Heart right ventricle (tissue), 16 donors: ENCODE data around the gene KNDC1. TPM values are rescaled to one million over a fixed set of nuclear protein-coding genes. Genes with fewer than 3 reads are reported as not detected.

ENCODE experiments used
- ATAC-seq, 8 donors: fragments of 200-7000 bp; cut with Tn5 transposase; one replicate each; pipeline ENCODE4 v1.9.1; 2020; ENCODE audit warnings: mild to moderate bottlenecking in 8 of 8, moderate library complexity in 8 of 8, moderate number of reproducible peaks in 1 of 8
- DNase-seq, 2 donors: peaks; one replicate each; pipeline ENCODE4 v3.0.0-alpha.2; 2020
- H3K27ac ChIP-seq, 10 donors: fragments of 200-600 bp; sonication (generic) in 2 of 10; one replicate each; pipeline versions ENCODE4 v1.5.0 to v1.8.0; 2020 to 2022; ENCODE audit warnings: mild to moderate bottlenecking in 3 of 10
- H3K27me3 ChIP-seq, 7 donors: fragments of 200-600 bp; one replicate each; pipeline ENCODE4 v1.8.0; 2021 to 2022; ENCODE audit warnings: mild to moderate bottlenecking in 2 of 7
- H3K36me3 ChIP-seq, 9 donors: fragments of 200-600 bp; sonication (generic) in 1 of 9; one replicate each; pipeline versions ENCODE4 v1.5.0 to v1.8.0; 2020 to 2022; ENCODE audit warnings: mild to moderate bottlenecking in 2 of 9
- H3K4me1 ChIP-seq, 9 donors: fragments of 200-600 bp; sonication (generic) in 1 of 9; one replicate each; pipeline versions ENCODE4 v1.5.0 to v1.8.0; 2020 to 2022; ENCODE audit warnings: mild to moderate bottlenecking in 4 of 9
- H3K4me3 ChIP-seq, 10 donors: fragments of 200-600 bp; sonication (generic) in 2 of 10; one replicate each; pipeline versions ENCODE4 v1.5.0 to v1.8.0; 2020 to 2022; ENCODE audit warnings: mild to moderate bottlenecking in 7 of 10, moderate library complexity in 2 of 10
- H3K9me3 ChIP-seq, 11 donors: fragments of 200-600 bp in 10 of 11; sonication (generic) in 2 of 11; one replicate each; pipeline versions ENCODE4 v1.5.0 to v1.8.0; 2013 to 2022; ENCODE audit warnings: mild to moderate bottlenecking in 2 of 11, control low read depth in 1 of 11, moderate library complexity in 1 of 11
- WGBS, 2 donors: extraction: QIAGEN DNeasy Blood & Tissue Kit; methylation state at CpG; one replicate each; pipeline ENCODE4 v1.1.7; 2013; ENCODE audit warnings: inconsistent platforms in 1 of 2; 5-methylcytosine and 5-hydroxymethylcytosine counted together
- intact Hi-C, 10 donors: fragments of 100-400 bp; cut with DNase I; formaldehyde crosslinking; loops; one replicate each; pipeline versions ENCODE4 v1.11.1 to v1.14.2; 2022
- polyA plus RNA-seq, 2 donors: library from polyadenylated mRNA; stranded (reverse); fragments of 200-250 nt; gene quantifications; one replicate each; pipeline ENCODE4 v1.2.3, GENCODE V29; 2013
- total RNA-seq, 10 donors: library from RNA; stranded (reverse); fragmentation: NEBNext Ultra II Directional in 3 of 10; extraction: Animal tissue kit (Norgen Biotek cat#: 25700) in 3 of 10; gene quantifications; one replicate each; pipeline versions ENCODE4 v1.2.1 to v1.2.4, GENCODE V29; 2021 to 2023
- TF ChIP-seq, protein P1 (sequence below), 9 donors: fragments of 200-600 bp; sonication (generic) in 2 of 9; IDR thresholded peaks; one replicate each; pipeline versions ENCODE4 v1.5.0 to v1.8.0; 2021 to 2022; ENCODE audit warnings: antibody characterized with exemption in 9 of 9, mild to moderate bottlenecking in 5 of 9, moderate library complexity in 1 of 9
- donor health status: Arrhythmogenic right ventricular cardiomyopathy.
- donor health status: ischemic (EF 13 %, LVEDD 7.1; RV severe dilation, severe dysfunction).
- donor health status: healthy with polysubstance abuse.
- donor health status: DM: no; HTN: yes; CAD: no.
- donor health status: DM: no; HTN: no; CAD: no.
- donor health status: ischemic (EF 25% LVEDD 6.9; RV normal size, moderate dysfunction).
- donor health status: ischemic (EF 25% LVEDD 5.7; RV mildly dilated, moderate dysfunction).
- donor health status: healthy.
- donor health status: DM: yes; HTN: yes; CAD: no.
- donor health status: Ischemic cardiomyopathy.
- donor health status: ischemic (EF 35%, LVEDD 5.7; RV mildly dilated, moderate dysfunction).
- donor health status: nonischemic (EF 11% LVEDD 7.7; RV severe dilation, severe dysfunction).
- donor health status: DM: yes; HTN: yes; CAD: no.
- donor health status: PGD.
- donor health status: ischemic (EF 29% LVEDD 5.4; RV normal size, mild dysfunction).
- donor health status: nonischemic (EF 23%, LVEDD 6.1; RV moderate dilation, normal function).

Gene KNDC1
- total and polyA plus RNA-seq, 12 donors, result 0.04 to 0.88 (median 0.14) TPM; not detected in 3

DNA sequence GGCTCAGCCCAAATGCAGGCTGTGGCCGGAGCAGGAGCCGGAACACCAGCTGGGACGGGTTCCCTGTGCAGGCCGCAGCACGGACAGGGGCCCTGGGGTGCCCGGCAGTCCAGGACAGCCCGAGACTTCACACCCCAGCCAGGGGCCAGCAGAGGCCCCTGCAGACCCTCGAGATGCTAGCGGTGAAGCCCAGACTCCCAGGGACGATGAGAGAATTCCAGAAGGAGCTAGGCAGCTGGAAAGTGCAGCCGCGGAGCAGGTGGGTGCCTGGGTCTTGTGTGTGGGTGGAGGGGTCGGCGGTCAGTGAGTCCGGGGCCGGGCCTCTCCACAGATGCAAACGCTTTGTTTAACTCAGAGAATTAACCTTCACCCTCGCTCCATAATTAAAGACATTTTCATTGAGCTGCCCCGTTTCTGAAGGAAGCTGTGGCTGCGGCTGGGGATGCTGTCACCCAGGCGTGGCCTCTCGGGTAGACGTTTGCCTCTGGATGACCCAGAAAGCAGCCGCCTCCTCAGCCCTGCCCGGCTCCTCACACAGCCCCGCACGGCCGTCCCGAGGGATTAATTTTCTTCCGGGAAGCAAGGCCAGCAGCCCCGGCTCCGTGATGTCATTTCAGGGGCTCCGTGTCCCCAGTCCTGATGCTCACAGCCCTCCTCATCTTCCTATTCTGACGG is 26.5 kb downstream of the KNDC1 start:
- peaks cover 0 to 4% (median 0%) of the 10 kb centered on the region in 11 donors for H3K9me3 ChIP-seq
- no peak overlapping the region for H3K27ac ChIP-seq
- no peak for ATAC-seq
- no peak for DNase-seq
- H3K4me1 ChIP-seq, result no peaks in the 10 kb centered on the region
- H3K27me3 ChIP-seq, result peaks cover 0 to 44% (median 28%) of the 10 kb centered on the region in 7 donors
- H3K4me3 ChIP-seq, result no peak overlapping the region
- 60 to 61% methylated on average over 34 of the region's 34 CpGs for WGBS, 2 donors
- intact Hi-C loops, result no loop called here
- H3K36me3 ChIP-seq, result no peaks in the 10 kb centered on the region
- TF ChIP-seq, protein P1, sequence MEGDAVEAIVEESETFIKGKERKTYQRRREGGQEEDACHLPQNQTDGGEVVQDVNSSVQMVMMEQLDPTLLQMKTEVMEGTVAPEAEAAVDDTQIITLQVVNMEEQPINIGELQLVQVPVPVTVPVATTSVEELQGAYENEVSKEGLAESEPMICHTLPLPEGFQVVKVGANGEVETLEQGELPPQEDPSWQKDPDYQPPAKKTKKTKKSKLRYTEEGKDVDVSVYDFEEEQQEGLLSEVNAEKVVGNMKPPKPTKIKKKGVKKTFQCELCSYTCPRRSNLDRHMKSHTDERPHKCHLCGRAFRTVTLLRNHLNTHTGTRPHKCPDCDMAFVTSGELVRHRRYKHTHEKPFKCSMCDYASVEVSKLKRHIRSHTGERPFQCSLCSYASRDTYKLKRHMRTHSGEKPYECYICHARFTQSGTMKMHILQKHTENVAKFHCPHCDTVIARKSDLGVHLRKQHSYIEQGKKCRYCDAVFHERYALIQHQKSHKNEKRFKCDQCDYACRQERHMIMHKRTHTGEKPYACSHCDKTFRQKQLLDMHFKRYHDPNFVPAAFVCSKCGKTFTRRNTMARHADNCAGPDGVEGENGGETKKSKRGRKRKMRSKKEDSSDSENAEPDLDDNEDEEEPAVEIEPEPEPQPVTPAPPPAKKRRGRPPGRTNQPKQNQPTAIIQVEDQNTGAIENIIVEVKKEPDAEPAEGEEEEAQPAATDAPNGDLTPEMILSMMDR (IDR thresholded peaks at IDR 0.05), result no peak

DNA sequence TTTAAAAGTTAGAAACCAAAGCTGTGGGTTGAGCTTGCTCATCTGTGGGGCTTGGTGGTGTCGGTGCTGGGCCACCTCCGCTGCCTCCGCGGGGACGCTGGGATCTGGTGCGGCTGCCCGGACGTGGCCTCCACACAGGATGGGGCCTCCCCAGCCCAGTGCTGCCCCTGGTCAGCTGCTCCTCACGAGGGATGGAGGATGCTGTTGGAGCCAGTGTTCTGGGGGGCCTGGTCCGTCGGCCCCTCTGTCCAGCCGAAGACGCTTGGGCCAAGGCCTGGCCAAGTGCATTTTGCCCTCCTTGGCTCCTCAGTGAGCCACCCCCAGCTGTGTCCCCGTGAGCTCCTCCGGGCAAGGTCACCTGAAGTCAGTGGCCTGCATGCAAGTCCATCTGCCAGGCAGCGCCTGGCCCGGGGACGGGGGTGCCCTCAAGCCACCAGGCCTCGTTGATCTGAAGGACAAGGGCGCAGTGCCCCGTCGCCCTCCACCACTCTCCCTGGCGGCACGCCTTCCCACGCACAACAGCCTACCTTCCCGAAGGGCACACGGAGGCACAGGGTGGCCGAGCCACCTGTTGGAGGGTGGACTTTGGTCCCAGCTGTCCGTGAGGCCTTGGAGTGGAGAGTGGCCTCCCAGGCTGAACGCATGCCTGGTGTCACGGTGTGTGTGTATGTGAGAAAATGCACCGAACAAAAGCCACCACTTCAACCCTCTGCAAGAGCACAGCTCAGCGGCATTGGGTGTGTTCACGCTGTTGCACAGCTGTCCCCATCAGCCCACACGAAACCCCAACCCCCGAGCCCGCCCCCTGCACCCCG is 27.3 kb downstream of the KNDC1 start:
- no peaks in the 10 kb centered on the region for H3K36me3 ChIP-seq

DNA sequence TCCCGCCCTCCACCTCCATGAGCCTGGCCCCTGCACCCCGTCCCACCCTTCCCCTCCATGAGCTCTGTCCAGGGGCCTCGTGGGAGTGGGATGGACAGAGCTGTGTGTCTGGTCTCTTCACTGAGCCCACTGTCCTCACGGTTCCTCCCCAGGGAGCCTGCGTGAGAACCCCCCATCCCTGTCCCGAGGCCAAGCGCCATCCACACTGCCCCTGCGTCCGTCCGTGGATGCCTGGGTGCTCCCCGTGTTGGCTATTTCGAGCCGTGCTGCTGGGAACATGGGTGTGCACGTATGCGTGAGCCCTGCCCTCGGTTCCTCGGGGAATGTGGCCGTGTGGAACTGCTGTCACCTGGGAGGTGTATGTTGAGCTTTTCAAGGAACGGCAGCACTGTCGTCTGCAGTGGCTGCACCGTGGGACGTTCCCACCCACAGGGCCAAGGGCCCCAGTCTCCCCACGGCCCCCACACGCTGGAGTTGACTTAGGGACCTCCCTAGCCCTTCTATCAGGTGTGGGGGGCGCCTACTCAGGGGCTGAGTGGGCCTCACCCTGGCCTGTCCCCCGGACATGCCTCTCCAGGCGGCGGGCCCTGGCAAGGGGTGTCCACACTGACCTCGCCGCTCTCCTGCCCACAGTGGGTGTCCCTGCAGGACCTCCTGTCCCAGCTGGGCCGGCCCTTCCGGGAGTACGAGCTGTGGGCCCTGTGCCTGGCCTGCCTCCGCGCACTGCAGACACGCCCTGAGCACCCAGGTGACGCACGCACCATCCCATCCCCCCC is 28.1 kb downstream of the KNDC1 start:
- no peak for DNase-seq
- no peak overlapping the region for H3K4me3 ChIP-seq
- peaks cover 0 to 44% (median 22%) of the 10 kb centered on the region in 7 donors for H3K27me3 ChIP-seq
- intact Hi-C loops, result no loop called here
- no peaks in the 10 kb centered on the region for H3K4me1 ChIP-seq
- TF ChIP-seq, protein P1 (IDR thresholded peaks at IDR 0.05), result no peak
- H3K27ac ChIP-seq, result no peak overlapping the region
- H3K9me3 ChIP-seq, result peaks cover 0 to 20% (median 0%) of the 10 kb centered on the region in 11 donors
- no peak for ATAC-seq
- H3K36me3 ChIP-seq, result no peaks in the 10 kb centered on the region
- 76 to 82% methylated on average over 38 of the region's 38 CpGs for WGBS, 2 donors

More for the DNA sequence above, 27.3 kb downstream of the KNDC1 start:
- Histone ChIP-seq H3K27ac (no peak overlapping the region), H3K9me3 (peaks cover 0 to 12% (median 0%) of the 10 kb centered on the region in 11 donors), H3K4me1 (no peaks in the 10 kb centered on the region), H3K4me3 (no peak overlapping the region), H3K27me3 (peaks cover 0 to 44% (median 25%) of the 10 kb centered on the region in 7 donors)
- ATAC-seq (peak in 2 of 8 donors; percentile 10 to 22), DNase-seq (no peak)
- TF ChIP-seq, protein P1 (IDR thresholded peaks at IDR 0.05), result no peak
- WGBS, 2 donors, result 82 to 86% methylated on average over 37 to 38 of the region's 38 CpGs
- intact Hi-C loops, result no loop called here

DNA sequence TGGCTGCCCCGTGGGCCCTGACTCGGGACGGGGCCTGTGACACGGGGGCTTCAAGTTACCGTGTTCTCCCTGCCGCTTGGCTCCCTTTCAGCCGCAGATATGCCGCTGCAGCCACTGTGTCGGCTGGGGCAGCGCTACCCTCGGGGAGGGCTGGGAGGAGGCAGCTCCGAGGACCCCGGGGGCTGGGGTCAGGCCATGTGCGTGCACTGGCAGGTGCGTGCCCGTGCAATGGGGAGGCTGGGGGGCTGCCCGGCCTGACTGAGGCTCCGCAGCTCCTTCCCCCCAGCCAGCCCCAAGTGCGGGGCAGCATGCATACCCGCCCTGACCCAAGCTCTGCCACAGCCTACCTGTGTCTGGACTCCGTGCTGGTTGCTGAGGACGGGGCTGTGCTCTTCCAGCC is 29.2 kb downstream of the KNDC1 start:
- 85 to 90% methylated on average over 22 of the region's 22 CpGs for WGBS, 2 donors
- Histone ChIP-seq H3K4me3 (no peak overlapping the region), H3K27ac (no peak overlapping the region), H3K36me3 (no peaks in the 10 kb centered on the region), H3K9me3 (peaks cover 0 to 31% (median under 1%) of the 10 kb centered on the region in 11 donors), H3K4me1 (no peaks in the 10 kb centered on the region), H3K27me3 (peaks cover 0 to 44% (median 22%) of the 10 kb centered on the region in 7 donors)
- intact Hi-C loops, result no loop called here
- DNase-seq, result no peak
- TF ChIP-seq, protein P1 (IDR thresholded peaks at IDR 0.05), result no peak
- no peak for ATAC-seq
